ENCODE results near the gene DZIP1. TPM values are rescaled to one million over a fixed set of nuclear protein-coding genes. Genes with fewer than 3 reads are reported as not detected.

DZIP1 gene
- total RNA-seq, 1 experiment from 2014 or later = 31.0 TPM

GRCh38 chr13:95678967-95679366 lies 34.5 kb upstream of the DZIP1 start (continued):
- no peak for TF ChIP-seq STAT6 (CRISPR knock-in tag; conservative IDR thresholded peaks at IDR 0.05; ENCODE audit: low read depth)
- TF ChIP-seq CREM (CRISPR knock-in tag; IDR thresholded peaks at IDR 0.05) = no peak
- TF ChIP-seq, protein P1, sequence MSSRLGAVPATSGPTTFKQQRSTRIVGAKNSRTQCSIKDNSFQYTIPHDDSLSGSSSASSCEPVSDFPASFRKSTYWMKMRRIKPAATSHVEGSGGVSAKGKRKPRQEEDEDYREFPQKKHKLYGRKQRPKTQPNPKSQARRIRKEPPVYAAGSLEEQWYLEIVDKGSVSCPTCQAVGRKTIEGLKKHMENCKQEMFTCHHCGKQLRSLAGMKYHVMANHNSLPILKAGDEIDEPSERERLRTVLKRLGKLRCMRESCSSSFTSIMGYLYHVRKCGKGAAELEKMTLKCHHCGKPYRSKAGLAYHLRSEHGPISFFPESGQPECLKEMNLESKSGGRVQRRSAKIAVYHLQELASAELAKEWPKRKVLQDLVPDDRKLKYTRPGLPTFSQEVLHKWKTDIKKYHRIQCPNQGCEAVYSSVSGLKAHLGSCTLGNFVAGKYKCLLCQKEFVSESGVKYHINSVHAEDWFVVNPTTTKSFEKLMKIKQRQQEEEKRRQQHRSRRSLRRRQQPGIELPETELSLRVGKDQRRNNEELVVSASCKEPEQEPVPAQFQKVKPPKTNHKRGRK (CRISPR knock-in tag; IDR thresholded peaks at IDR 0.05; ENCODE audit: borderline replicate concordance) = no peak
- TF ChIP-seq EMX1 (CRISPR knock-in tag; IDR thresholded peaks at IDR 0.05) = no peak
- TF ChIP-seq CTCF (IDR thresholded peaks at IDR 0.05) = no peak

DNA sequence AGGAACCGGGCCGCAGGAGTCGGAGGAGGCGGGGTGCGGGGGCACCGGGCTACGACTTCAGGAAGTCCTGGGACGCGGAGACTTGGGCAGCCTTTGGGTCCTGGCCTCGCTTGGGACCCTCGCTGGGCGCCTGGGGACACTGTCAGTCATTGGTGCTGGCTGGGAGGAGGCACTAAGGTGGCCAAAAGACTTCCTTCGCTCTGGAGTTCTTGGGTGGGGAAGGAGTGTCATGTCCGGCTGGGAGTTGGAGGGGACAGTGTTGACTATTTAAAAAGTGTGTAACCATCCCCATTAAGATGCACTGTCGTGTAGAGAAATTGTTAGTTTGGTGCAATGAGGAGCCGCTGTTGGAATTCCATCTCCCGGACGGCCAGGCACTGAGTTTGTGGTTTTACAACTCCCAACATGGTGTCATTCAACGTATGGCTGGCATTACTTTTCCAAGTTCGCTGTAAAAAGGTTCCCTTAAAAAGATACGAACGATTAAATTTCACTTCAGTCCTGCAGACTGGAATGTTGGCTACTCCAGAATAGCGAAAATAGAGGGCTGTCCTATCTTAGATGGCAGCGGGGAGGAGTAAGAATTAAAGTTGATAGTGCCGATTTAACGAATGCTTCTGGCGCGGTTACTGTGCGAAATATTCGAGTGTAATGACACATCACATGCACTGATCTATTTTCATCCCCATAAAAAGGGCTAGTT lies 33.2 kb upstream of the DZIP1 start:
- TF ChIP-seq GRHL2 (CRISPR knock-in tag; IDR thresholded peaks at IDR 0.05; ENCODE audit: insufficient replicate concordance, severe bottlenecking) (no peak), GABPB1 (CRISPR knock-in tag; IDR thresholded peaks at IDR 0.05) (no peak), RELA (CRISPR knock-in tag; IDR thresholded peaks at IDR 0.05; ENCODE audit: borderline replicate concordance) (no peak), CREB1 (CRISPR knock-in tag; IDR thresholded peaks at IDR 0.05) (no peak), ZNF423 (CRISPR knock-in tag; IDR thresholded peaks at IDR 0.05) (no peak), ZNF425 (CRISPR knock-in tag; conservative IDR thresholded peaks at IDR 0.05) (no peak), ZNF317 (CRISPR knock-in tag; IDR thresholded peaks at IDR 0.05; ENCODE audit: borderline replicate concordance, low read depth) (no peak), ESRRA (CRISPR knock-in tag; IDR thresholded peaks at IDR 0.05; ENCODE audit: borderline replicate concordance) (no peak), ZNF121 (CRISPR knock-in tag; IDR thresholded peaks at IDR 0.05) (no peak), ATF2 (CRISPR knock-in tag; IDR thresholded peaks at IDR 0.05; ENCODE audit: borderline replicate concordance, low read depth) (no peak), MXD4 (CRISPR knock-in tag; IDR thresholded peaks at IDR 0.05; ENCODE audit: borderline replicate concordance) (no peak), KAT7 (CRISPR knock-in tag; IDR thresholded peaks at IDR 0.05; ENCODE audit: borderline replicate concordance) (no peak), FOXP1 (CRISPR knock-in tag; IDR thresholded peaks at IDR 0.05; ENCODE audit: borderline replicate concordance) (no peak), NR1H2 (CRISPR knock-in tag; IDR thresholded peaks at IDR 0.05) (no peak)
- TF ChIP-seq, protein P2, sequence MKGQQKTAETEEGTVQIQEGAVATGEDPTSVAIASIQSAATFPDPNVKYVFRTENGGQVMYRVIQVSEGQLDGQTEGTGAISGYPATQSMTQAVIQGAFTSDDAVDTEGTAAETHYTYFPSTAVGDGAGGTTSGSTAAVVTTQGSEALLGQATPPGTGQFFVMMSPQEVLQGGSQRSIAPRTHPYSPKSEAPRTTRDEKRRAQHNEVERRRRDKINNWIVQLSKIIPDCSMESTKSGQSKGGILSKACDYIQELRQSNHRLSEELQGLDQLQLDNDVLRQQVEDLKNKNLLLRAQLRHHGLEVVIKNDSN (CRISPR knock-in tag; IDR thresholded peaks at IDR 0.05) = no peak
- ChIA-PET POLR2A (interaction anchor here (1.6 kb wide), 1 partner anchor 34 kb away, joined by 17 read pairs; the partner anchor contains the start of gene DZIP1), CTCF (interaction anchor here (1.2 to 1.6 kb wide), 2 partner anchors 36 to 54 kb away, joined by 3 to 9 read pairs; no protein-coding TSS in a partner anchor)
- Mint-ChIP-seq H3K27me3 (ENCODE audit: low read depth) (no peaks in the 10 kb centered on the region), H3K36me3 (no peaks in the 10 kb centered on the region), H3K4me3 (peak overlapping the region; percentile 84), H3K27ac (no peak overlapping the region), H3K4me1 (peaks cover 34% of the 10 kb centered on the region), H3K9me3 (no peaks in the 10 kb centered on the region)
- ATAC-seq = peak; percentile 1; the same call in 1 of the 2 replicates
- DNase-seq (ENCODE audit: low spot score) = peak; percentile 43
